BE2C (cell line): Measurements from ENCODE around the gene MAP2K3. TPM values are rescaled to one million over a fixed set of nuclear protein-coding genes. Genes with fewer than 3 reads are reported as not detected.
A peak's percentile ranks its signal among the peaks of the same experiment; 100 is the strongest.

Experiments
- DNase-seq: peaks from one replicate; pipeline ENCODE4 v3.0.0-alpha.2; 2020
- H3K27me3 ChIP-seq: fragments of 250-450 bp; sonication (Bioruptor Pico); 2 replicates; pipeline ENCODE4 v1.5.1; 2020; ENCODE audit warnings: mild to moderate bottlenecking
- H3K36me3 ChIP-seq: fragments of 250-450 bp; sonication (Bioruptor Pico); 2 replicates; pipeline ENCODE4 v1.5.1; 2020; ENCODE audit warnings: mild to moderate bottlenecking
- H3K4me1 ChIP-seq: fragments of 250-450 bp; sonication (Bioruptor Pico); 2 replicates; pipeline ENCODE4 v1.5.1; 2020
- H3K4me3 ChIP-seq: 2 replicates; pipeline ENCODE4 v1.5.1; 2011; ENCODE audit warnings: low read depth, low read length
- H3K9me3 ChIP-seq: fragments of 250-450 bp; sonication (Bioruptor Pico); 2 replicates; pipeline ENCODE4 v1.5.1; 2020
- CTCF ChIP-seq: IDR thresholded peaks from 2 replicates; pipeline ENCODE4 v1.5.1; 2012; ENCODE audit warnings: mild to moderate bottlenecking, low read depth, low read length
- polyA plus RNA-seq: library from polyadenylated mRNA; unstranded; fragments of >200 nt; gene quantifications from one replicate; pipeline ENCODE4 v1.2.1, GENCODE V29; 2012; ENCODE audit warnings: low read depth, missing spikeins; ENCODE audit not compliant: insufficient read length, insufficient read depth

The MAP2K3 gene
- polyA plus RNA-seq = 15.8 TPM

- H3K36me3 ChIP-seq = no peaks in the 10 kb centered on the region
- no peak for TF ChIP-seq CTCF
- no peaks in the 10 kb centered on the region for H3K27me3 ChIP-seq
- H3K4me1 ChIP-seq = no peaks in the 10 kb centered on the region; the same call in 1 of the 2 replicates
- H3K9me3 ChIP-seq = no peaks in the 10 kb centered on the region
- peak within 1 kb of the TSS; percentile 74 for H3K4me3 ChIP-seq
- DNase-seq = peak; percentile 95
Measured at GRCh38 chr17:21284319-21285163, at the start of gene MAP2K3. TSS of gene MAP2K3 (plus strand) at chr17:21284711. CDS start at chr17:21284921, 210 bp downstream.

GRCh38 chr17:21235921-21236320 is 48.6 kb upstream of the MAP2K3 start:
- Histone ChIP-seq H3K4me3 (no peak overlapping the region), H3K36me3 (no peaks in the 10 kb centered on the region), H3K4me1 (no peaks in the 10 kb centered on the region), H3K27me3 (no peaks in the 10 kb centered on the region), H3K9me3 (no peaks in the 10 kb centered on the region)
- DNase-seq = no peak
- no peak for TF ChIP-seq CTCF

GRCh38 chr17:21239680-21240368 is 44.7 kb upstream of the MAP2K3 start:
- no peaks in the 10 kb centered on the region for H3K27me3 ChIP-seq
- DNase-seq = no peak
- no peak overlapping the region for H3K4me3 ChIP-seq
- no peaks in the 10 kb centered on the region for H3K9me3 ChIP-seq
- no peaks in the 10 kb centered on the region for H3K4me1 ChIP-seq
- H3K36me3 ChIP-seq = no peaks in the 10 kb centered on the region
- peak; percentile 41 for TF ChIP-seq CTCF

GRCh38 chr17:21240369-21241055 is 44.0 kb upstream of the MAP2K3 start:
- DNase-seq = no peak
- Histone ChIP-seq H3K36me3 (no peaks in the 10 kb centered on the region), H3K4me3 (no peak overlapping the region), H3K27me3 (no peaks in the 10 kb centered on the region), H3K9me3 (no peaks in the 10 kb centered on the region), H3K4me1 (no peaks in the 10 kb centered on the region)
- no peak for TF ChIP-seq CTCF

GRCh38 chr17:21241564-21241963 is 42.9 kb upstream of the MAP2K3 start:
- Histone ChIP-seq H3K27me3 (no peaks in the 10 kb centered on the region), H3K4me3 (no peak overlapping the region), H3K4me1 (no peaks in the 10 kb centered on the region), H3K9me3 (no peaks in the 10 kb centered on the region), H3K36me3 (no peaks in the 10 kb centered on the region)
- no peak for TF ChIP-seq CTCF
- no peak for DNase-seq
